Measurements from ENCODE around the gene CDH23.

CDH23 gene

GRCh38 chr10:71497763-71498326 lies 101.1 kb downstream of the CDH23 start:
- peaks cover 52% of the 10 kb centered on the region for H3K27me3 ChIP-seq (replicated peaks; ENCODE audit: insufficient read depth, low read length)
- no peak overlapping the region for H3K27ac ChIP-seq (ENCODE audit: low read length)
- no peaks in the 10 kb centered on the region for H3K4me1 ChIP-seq (ENCODE audit: low read length)
- no peaks in the 10 kb centered on the region for H3F3A ChIP-seq (ENCODE audit: insufficient read depth, low read length)
- TF ChIP-seq EZH2phosphoT487 (IDR thresholded peaks at IDR 0.05; ENCODE audit: low read length) (no peak), CTCF (IDR thresholded peaks at IDR 0.05; ENCODE audit: low read length) (no peak), EZH2 (optimal IDR thresholded peaks at IDR 0.05; ENCODE audit: low read depth, low read length) (no peak)
- H3K9me2 ChIP-seq (replicated peaks; ENCODE audit: insufficient read depth, low read length): no peaks in the 10 kb centered on the region
- H3K4me3 ChIP-seq (ENCODE audit: low read length): no peak overlapping the region
- H3K9ac ChIP-seq (ENCODE audit: low read length): no peak overlapping the region
- H3K9me3 ChIP-seq (replicated peaks; ENCODE audit: insufficient read depth, low read length): no peaks in the 10 kb centered on the region
- no peak overlapping the region for H2AFZ ChIP-seq (ENCODE audit: low read length)
- H3K36me3 ChIP-seq (replicated peaks; ENCODE audit: insufficient read depth, low read length): no peaks in the 10 kb centered on the region
- no peak for DNase-seq
- no peaks in the 10 kb centered on the region for H3K79me2 ChIP-seq (ENCODE audit: low read length)
- H3K4me2 ChIP-seq (ENCODE audit: low read depth, low read length): no peak overlapping the region
- H4K20me1 ChIP-seq (ENCODE audit: insufficient read depth, low read length): no peaks in the 10 kb centered on the region

- DNase-seq: no peak
- no peak overlapping the region for H2AFZ ChIP-seq (ENCODE audit: low read length)
- H3K4me3 ChIP-seq (ENCODE audit: low read length): no peak overlapping the region
- no peak overlapping the region for H3K27ac ChIP-seq (ENCODE audit: low read length)
- TF ChIP-seq EZH2 (optimal IDR thresholded peaks at IDR 0.05; ENCODE audit: low read depth, low read length): no peak
- TF ChIP-seq EZH2phosphoT487 (IDR thresholded peaks at IDR 0.05; ENCODE audit: low read length): no peak
- TF ChIP-seq CTCF (IDR thresholded peaks at IDR 0.05; ENCODE audit: low read length): no peak
- H3K4me2 ChIP-seq (ENCODE audit: low read depth, low read length): no peak overlapping the region
- H4K20me1 ChIP-seq (ENCODE audit: insufficient read depth, low read length): no peaks in the 10 kb centered on the region
- H3K36me3 ChIP-seq (replicated peaks; ENCODE audit: insufficient read depth, low read length): no peaks in the 10 kb centered on the region
- H3K9ac ChIP-seq (ENCODE audit: low read length): no peak overlapping the region
- no peaks in the 10 kb centered on the region for H3K4me1 ChIP-seq (ENCODE audit: low read length)
- H3F3A ChIP-seq (ENCODE audit: insufficient read depth, low read length): no peaks in the 10 kb centered on the region
- peaks cover 55% of the 10 kb centered on the region for H3K27me3 ChIP-seq (replicated peaks; ENCODE audit: insufficient read depth, low read length)
- H3K79me2 ChIP-seq (ENCODE audit: low read length): no peaks in the 10 kb centered on the region
- H3K9me3 ChIP-seq (replicated peaks; ENCODE audit: insufficient read depth, low read length): no peaks in the 10 kb centered on the region
- no peaks in the 10 kb centered on the region for H3K9me2 ChIP-seq (replicated peaks; ENCODE audit: insufficient read depth, low read length)
Measured at GRCh38 chr10:71501402-71501801, 104.7 kb downstream of the CDH23 start.

- no peaks in the 10 kb centered on the region for H3F3A ChIP-seq (ENCODE audit: insufficient read depth, low read length)
- no peak overlapping the region for H3K4me2 ChIP-seq (ENCODE audit: low read depth, low read length)
- no peak overlapping the region for H2AFZ ChIP-seq (ENCODE audit: low read length)
- no peak overlapping the region for H3K4me3 ChIP-seq (ENCODE audit: low read length)
- H3K9ac ChIP-seq (ENCODE audit: low read length): no peak overlapping the region
- H3K4me1 ChIP-seq (ENCODE audit: low read length): no peaks in the 10 kb centered on the region
- no peaks in the 10 kb centered on the region for H3K36me3 ChIP-seq (replicated peaks; ENCODE audit: insufficient read depth, low read length)
- no peak for DNase-seq
- no peak overlapping the region for H3K27ac ChIP-seq (ENCODE audit: low read length)
- peaks cover 55% of the 10 kb centered on the region for H3K27me3 ChIP-seq (replicated peaks; ENCODE audit: insufficient read depth, low read length)
- no peaks in the 10 kb centered on the region for H4K20me1 ChIP-seq (ENCODE audit: insufficient read depth, low read length)
- no peak for TF ChIP-seq EZH2 (optimal IDR thresholded peaks at IDR 0.05; ENCODE audit: low read depth, low read length)
- TF ChIP-seq CTCF (IDR thresholded peaks at IDR 0.05; ENCODE audit: low read length): no peak
- no peaks in the 10 kb centered on the region for H3K79me2 ChIP-seq (ENCODE audit: low read length)
- H3K9me3 ChIP-seq (replicated peaks; ENCODE audit: insufficient read depth, low read length): no peaks in the 10 kb centered on the region
- no peaks in the 10 kb centered on the region for H3K9me2 ChIP-seq (replicated peaks; ENCODE audit: insufficient read depth, low read length)
Measured at GRCh38 chr10:71502190-71502589, 105.5 kb downstream of the CDH23 start.

Data from MM.1S (cell line).